ENCODE results near the gene GRK5.

DNA sequence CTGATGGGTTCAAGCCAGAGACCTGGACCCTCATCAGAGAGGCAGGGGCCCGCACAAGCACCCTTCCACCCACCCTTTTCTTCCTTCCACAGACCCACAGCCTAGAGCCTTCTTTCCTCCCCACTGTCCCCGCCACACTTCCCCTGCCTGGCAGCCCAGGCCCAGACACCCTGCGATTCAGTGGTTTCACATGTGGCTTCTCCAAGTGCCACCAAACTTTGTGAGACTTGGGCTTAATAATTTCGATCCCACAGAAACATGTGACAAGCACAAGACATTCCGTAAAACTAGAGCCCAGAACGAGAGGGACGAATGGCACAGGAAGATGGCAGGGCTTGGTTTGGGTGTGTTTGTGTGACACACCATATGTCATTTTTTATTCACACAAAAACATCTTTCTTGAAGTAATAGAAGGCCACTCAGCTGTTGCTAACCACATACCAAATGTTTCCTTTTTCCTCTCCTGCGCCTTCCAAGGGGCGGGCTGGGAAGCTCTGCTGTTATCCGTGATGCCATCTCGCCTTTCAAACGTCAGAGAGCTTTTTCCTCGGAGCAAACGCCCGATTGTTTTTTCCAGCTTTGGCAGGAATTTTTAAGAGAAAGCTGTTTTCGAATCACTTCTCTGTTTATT, 162.9 kb downstream of the GRK5 start:
- TF ChIP-seq, protein P1, sequence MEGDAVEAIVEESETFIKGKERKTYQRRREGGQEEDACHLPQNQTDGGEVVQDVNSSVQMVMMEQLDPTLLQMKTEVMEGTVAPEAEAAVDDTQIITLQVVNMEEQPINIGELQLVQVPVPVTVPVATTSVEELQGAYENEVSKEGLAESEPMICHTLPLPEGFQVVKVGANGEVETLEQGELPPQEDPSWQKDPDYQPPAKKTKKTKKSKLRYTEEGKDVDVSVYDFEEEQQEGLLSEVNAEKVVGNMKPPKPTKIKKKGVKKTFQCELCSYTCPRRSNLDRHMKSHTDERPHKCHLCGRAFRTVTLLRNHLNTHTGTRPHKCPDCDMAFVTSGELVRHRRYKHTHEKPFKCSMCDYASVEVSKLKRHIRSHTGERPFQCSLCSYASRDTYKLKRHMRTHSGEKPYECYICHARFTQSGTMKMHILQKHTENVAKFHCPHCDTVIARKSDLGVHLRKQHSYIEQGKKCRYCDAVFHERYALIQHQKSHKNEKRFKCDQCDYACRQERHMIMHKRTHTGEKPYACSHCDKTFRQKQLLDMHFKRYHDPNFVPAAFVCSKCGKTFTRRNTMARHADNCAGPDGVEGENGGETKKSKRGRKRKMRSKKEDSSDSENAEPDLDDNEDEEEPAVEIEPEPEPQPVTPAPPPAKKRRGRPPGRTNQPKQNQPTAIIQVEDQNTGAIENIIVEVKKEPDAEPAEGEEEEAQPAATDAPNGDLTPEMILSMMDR (conservative IDR thresholded peaks at IDR 0.05 in 1 of 2, IDR thresholded peaks at IDR 0.05 in 1 of 2; ENCODE audit: extremely low read depth in 1 of 2, insufficient read depth in 1 of 2, low read depth in 1 of 2, low read length in 2 of 2) = no peak
- no peak for TF ChIP-seq EZH2 (IDR thresholded peaks at IDR 0.05; ENCODE audit: borderline replicate concordance, low read length)

All from mammary epithelial cell (primary cell).